ENCODE measurements around the gene GPX3. TPM values are rescaled to one million over a fixed set of nuclear protein-coding genes. Genes with fewer than 3 reads are reported as not detected.
A peak's percentile ranks its signal among the peaks of the same experiment; 100 is the strongest.

The GPX3 gene
- total RNA-seq, 3 donors from 2014 or later: 44.6 to 460 (median 147) TPM

GRCh38 chr5:151033217-151033934 lies 13.0 kb downstream of the GPX3 start:
- peaks cover 19% of the 10 kb centered on the region for H3K36me3 ChIP-seq (ENCODE audit: low read depth)
- no peak overlapping the region for H3K4me3 ChIP-seq
- TF ChIP-seq, protein P1, sequence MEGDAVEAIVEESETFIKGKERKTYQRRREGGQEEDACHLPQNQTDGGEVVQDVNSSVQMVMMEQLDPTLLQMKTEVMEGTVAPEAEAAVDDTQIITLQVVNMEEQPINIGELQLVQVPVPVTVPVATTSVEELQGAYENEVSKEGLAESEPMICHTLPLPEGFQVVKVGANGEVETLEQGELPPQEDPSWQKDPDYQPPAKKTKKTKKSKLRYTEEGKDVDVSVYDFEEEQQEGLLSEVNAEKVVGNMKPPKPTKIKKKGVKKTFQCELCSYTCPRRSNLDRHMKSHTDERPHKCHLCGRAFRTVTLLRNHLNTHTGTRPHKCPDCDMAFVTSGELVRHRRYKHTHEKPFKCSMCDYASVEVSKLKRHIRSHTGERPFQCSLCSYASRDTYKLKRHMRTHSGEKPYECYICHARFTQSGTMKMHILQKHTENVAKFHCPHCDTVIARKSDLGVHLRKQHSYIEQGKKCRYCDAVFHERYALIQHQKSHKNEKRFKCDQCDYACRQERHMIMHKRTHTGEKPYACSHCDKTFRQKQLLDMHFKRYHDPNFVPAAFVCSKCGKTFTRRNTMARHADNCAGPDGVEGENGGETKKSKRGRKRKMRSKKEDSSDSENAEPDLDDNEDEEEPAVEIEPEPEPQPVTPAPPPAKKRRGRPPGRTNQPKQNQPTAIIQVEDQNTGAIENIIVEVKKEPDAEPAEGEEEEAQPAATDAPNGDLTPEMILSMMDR (IDR thresholded peaks at IDR 0.05): no peak
- no peaks in the 10 kb centered on the region for H3K4me1 ChIP-seq (ENCODE audit: low read depth)
- intact Hi-C loops (cut with DNase I, micrococcal nuclease): no loop called here
- H3K9me3 ChIP-seq: no peaks in the 10 kb centered on the region
- ATAC-seq: no peak
- no peak for DNase-seq

DNA sequence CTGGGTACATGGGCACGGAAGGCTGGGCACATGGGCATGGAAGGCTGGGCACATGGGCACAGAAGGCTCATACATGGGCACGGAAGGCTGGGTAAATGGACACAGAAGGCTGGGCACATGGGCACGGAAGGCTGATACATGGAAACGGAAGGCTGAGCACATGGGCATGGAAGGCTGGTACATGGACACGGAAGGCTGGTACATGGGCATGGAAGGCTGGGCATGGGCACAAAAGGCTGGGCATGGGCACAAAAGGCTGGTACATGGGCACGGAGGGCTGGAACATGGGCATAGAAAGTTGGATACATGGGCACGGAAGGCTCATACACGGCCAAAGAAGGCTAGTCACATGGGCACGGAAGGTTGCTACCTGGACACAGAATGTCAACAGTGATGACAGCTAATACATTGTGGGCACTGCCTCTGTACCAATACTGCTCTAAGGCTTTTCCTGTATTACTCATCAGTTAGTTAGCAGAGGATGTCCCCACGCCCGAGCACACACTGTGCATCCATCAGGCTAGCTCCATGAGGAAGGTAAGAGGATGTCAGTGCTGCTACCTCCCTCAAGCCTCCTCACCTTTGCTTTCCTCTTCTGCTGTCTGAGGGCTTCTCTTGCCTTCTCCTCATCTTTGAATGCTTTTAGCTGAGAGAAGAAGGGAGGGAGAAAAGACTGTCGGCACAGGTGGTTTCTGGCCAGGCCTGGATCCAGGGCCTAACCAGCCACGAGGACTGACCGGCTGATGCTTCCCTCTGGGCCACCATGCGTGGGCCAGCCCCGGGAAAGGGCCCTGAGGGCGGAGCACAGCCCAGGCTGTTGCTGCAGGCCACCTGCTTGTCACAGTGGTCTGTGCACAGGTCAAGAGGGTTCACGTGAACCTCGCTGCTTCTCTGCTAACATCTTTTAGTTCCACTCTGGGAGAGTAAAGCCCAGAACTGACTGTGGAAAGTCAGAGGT lies 14.3 kb downstream of the GPX3 start:
- peaks cover 19% of the 10 kb centered on the region for H3K36me3 ChIP-seq (ENCODE audit: low read depth)

DNA sequence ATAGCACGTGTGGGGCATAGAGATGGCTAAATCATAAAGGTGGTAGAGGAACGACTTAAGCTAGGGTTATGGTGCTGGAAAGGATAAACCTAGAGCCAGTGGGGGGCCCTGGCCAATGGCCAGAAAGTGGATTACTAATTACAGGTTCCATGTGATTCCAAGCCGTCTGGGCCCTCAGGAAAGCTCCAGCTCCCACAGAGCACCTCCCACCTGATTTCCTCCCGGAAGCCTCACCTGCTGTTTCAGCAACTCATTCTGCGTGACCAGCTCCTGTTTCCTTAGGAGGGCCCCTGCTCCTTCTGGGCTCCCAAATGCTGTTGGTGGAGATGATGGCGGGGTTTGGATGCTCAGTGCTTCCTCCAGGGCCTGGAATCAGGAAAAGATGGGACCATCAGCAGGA lies 16.2 kb downstream of the GPX3 start:
- H3K9me3 ChIP-seq: no peaks in the 10 kb centered on the region
- TF ChIP-seq, protein P1 (IDR thresholded peaks at IDR 0.05): no peak
- no peaks in the 10 kb centered on the region for H3K4me1 ChIP-seq (ENCODE audit: low read depth)
- DNase-seq (no peak), ATAC-seq (no peak)
- H3K36me3 ChIP-seq (ENCODE audit: low read depth): peaks cover 17% of the 10 kb centered on the region
- H3K4me3 ChIP-seq: no peak overlapping the region
- intact Hi-C loops (cut with DNase I, micrococcal nuclease): no loop called here

More for the DNA sequence above, 14.3 kb downstream of the GPX3 start:
- Histone ChIP-seq H3K4me3 (no peak overlapping the region), H3K9me3 (no peaks in the 10 kb centered on the region), H3K4me1 (ENCODE audit: low read depth) (no peaks in the 10 kb centered on the region)
- TF ChIP-seq, protein P1 (IDR thresholded peaks at IDR 0.05): no peak
- peak; percentile 30 for ATAC-seq
- no peak for DNase-seq
- intact Hi-C loops (cut with DNase I, micrococcal nuclease): no loop called here

- ATAC-seq: peak; percentile 13
- DNase-seq: peak in 1 of 3 donors; percentile 26
- H3K4me1 ChIP-seq (ENCODE audit: low read depth): no peaks in the 10 kb centered on the region
- intact Hi-C loops (cut with DNase I, micrococcal nuclease): no loop called here
- TF ChIP-seq, protein P1 (IDR thresholded peaks at IDR 0.05): no peak
- H3K9me3 ChIP-seq: no peaks in the 10 kb centered on the region
- H3K36me3 ChIP-seq (ENCODE audit: low read depth): peaks cover 15% of the 10 kb centered on the region
- H3K4me3 ChIP-seq: no peak overlapping the region
Observed at GRCh38 chr5:151037561-151038411, 17.4 kb downstream of the GPX3 start.

DNA sequence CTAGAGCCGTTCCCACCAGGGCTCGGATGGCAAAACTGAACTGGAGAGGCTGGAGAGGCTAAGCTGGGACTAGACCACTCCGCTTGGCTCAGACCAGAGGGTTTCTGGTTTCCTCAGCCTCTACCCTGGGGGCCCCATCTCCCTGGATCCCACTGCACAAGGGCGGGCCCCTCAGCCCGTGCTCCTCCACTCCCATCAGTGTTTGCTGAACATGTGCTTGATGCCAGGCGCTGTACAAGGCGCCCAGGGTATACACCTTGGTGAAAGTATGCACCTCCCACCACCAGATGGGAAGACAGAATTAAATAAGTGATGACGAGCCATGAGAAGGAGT lies 18.0 kb downstream of the GPX3 start:
- TF ChIP-seq, protein P1 (IDR thresholded peaks at IDR 0.05): no peak
- no peaks in the 10 kb centered on the region for H3K4me1 ChIP-seq (ENCODE audit: low read depth)
- no peak for ATAC-seq
- H3K9me3 ChIP-seq: no peaks in the 10 kb centered on the region
- DNase-seq: no peak
- no peak overlapping the region for H3K4me3 ChIP-seq
- intact Hi-C loops (cut with DNase I, micrococcal nuclease): no loop called here
- peaks cover 19% of the 10 kb centered on the region for H3K36me3 ChIP-seq (ENCODE audit: low read depth)
